MCF 10A (cell line): ENCODE data around the gene SCN4A. TPM values are rescaled to one million over a fixed set of nuclear protein-coding genes. Genes with fewer than 3 reads are reported as not detected.

Experiments
- BruUV-seq: library from RNA; stranded (reverse); fragments of 400-500 nt; replicated peaks from 2 replicates; lab custom pipeline; 2021; lab: Mats Ljungman, UMichigan
- CTCF ChIA-PET: fragments of 300-600 bp; sonication (Branson Sonifier 250); formaldehyde crosslinking; extraction: SDS; loops from one replicate; lab custom pipeline; 2021; ENCODE audit warnings: antibody characterized with exemption, inconsistent platforms; lab: Yijun Ruan, JAX
- POLR2A ChIA-PET: fragments of 300-600, 350-650 bp; sonication (Branson Sonifier 250); formaldehyde crosslinking; extraction: SDS; loops from one replicate; lab custom pipeline; 2020; ENCODE audit warnings: antibody characterized with exemption, inconsistent platforms; lab: Yijun Ruan, JAX
- DNase-seq: peaks from one replicate; pipeline ENCODE4 v3.0.0-alpha.2; 2018; ENCODE audit not compliant: unreplicated experiment
- H3K27ac Mint-ChIP-seq: one replicate; pipeline ENCODE4 v1.8.0; 2022; ENCODE audit warnings: mild to moderate bottlenecking, low read depth, mixed read lengths; ENCODE audit not compliant: unreplicated experiment
- H3K27me3 Mint-ChIP-seq: one replicate; pipeline ENCODE4 v1.8.0; 2022; ENCODE audit warnings: mixed read lengths; ENCODE audit not compliant: insufficient read depth, unreplicated experiment
- H3K36me3 Mint-ChIP-seq: one replicate; pipeline ENCODE4 v1.8.0; 2022; ENCODE audit warnings: mild to moderate bottlenecking, moderate library complexity, mixed read lengths; ENCODE audit not compliant: insufficient read depth, unreplicated experiment
- H3K4me1 Mint-ChIP-seq: one replicate; pipeline ENCODE4 v1.8.0; 2022; ENCODE audit warnings: mixed read lengths; ENCODE audit not compliant: insufficient read depth, unreplicated experiment
- H3K4me3 Mint-ChIP-seq: one replicate; pipeline ENCODE4 v1.8.0; 2022; ENCODE audit warnings: mild to moderate bottlenecking, moderate library complexity, mixed read lengths; ENCODE audit not compliant: unreplicated experiment
- H3K9me3 Mint-ChIP-seq: one replicate; pipeline ENCODE4 v1.8.0; 2022; ENCODE audit warnings: mixed read lengths; ENCODE audit not compliant: unreplicated experiment
- intact Hi-C: fragments of 100-400 bp; cut with micrococcal nuclease; formaldehyde crosslinking; loops from 2 replicates; pipeline ENCODE4 v1.14.1; 2022
- total RNA-seq: library from RNA; stranded (reverse); gene quantifications from 2 replicates; pipeline ENCODE4 v1.2.3, GENCODE V29; 2022
- TF ChIP-seq, protein P1 (sequence below): fragments of 200-600 bp; IDR thresholded peaks from one replicate; pipeline ENCODE4 v1.8.0; 2022; ENCODE audit warnings: antibody characterized with exemption, mild to moderate bottlenecking; ENCODE audit not compliant: unreplicated experiment

The SCN4A gene
- total RNA-seq, 1 experiment from 2014 or later: not detected

- Mint-ChIP-seq H3K27ac (no peak overlapping the region), H3K4me3 (no peak overlapping the region), H3K9me3 (no peaks in the 10 kb centered on the region), H3K4me1 (peaks cover 16% of the 10 kb centered on the region), H3K36me3 (no peaks in the 10 kb centered on the region), H3K27me3 (peaks cover 10% of the 10 kb centered on the region)
- BruUV-seq: no TSS peak
- DNase-seq: no peak
- ChIA-PET POLR2A (no interaction called here), CTCF (interaction anchor here (0.6 kb wide), 1 partner anchor 21 kb away, joined by 3 read pairs; no protein-coding TSS in a partner anchor)
- TF ChIP-seq, protein P1, sequence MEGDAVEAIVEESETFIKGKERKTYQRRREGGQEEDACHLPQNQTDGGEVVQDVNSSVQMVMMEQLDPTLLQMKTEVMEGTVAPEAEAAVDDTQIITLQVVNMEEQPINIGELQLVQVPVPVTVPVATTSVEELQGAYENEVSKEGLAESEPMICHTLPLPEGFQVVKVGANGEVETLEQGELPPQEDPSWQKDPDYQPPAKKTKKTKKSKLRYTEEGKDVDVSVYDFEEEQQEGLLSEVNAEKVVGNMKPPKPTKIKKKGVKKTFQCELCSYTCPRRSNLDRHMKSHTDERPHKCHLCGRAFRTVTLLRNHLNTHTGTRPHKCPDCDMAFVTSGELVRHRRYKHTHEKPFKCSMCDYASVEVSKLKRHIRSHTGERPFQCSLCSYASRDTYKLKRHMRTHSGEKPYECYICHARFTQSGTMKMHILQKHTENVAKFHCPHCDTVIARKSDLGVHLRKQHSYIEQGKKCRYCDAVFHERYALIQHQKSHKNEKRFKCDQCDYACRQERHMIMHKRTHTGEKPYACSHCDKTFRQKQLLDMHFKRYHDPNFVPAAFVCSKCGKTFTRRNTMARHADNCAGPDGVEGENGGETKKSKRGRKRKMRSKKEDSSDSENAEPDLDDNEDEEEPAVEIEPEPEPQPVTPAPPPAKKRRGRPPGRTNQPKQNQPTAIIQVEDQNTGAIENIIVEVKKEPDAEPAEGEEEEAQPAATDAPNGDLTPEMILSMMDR: no peak
- intact Hi-C loops: no loop called here
Measured at GRCh38 chr17:64004218-64004770, 31.6 kb upstream of the SCN4A start.

- BruUV-seq: no TSS peak
- no peaks in the 10 kb centered on the region for H3K9me3 Mint-ChIP-seq
- CTCF ChIA-PET: interaction anchor here (1.0 kb wide), 1 partner anchor 84 kb away, joined by 3 read pairs; no protein-coding TSS in a partner anchor
Measured at GRCh38 chr17:64003526-64004121, 30.9 kb upstream of the SCN4A start.

DNA sequence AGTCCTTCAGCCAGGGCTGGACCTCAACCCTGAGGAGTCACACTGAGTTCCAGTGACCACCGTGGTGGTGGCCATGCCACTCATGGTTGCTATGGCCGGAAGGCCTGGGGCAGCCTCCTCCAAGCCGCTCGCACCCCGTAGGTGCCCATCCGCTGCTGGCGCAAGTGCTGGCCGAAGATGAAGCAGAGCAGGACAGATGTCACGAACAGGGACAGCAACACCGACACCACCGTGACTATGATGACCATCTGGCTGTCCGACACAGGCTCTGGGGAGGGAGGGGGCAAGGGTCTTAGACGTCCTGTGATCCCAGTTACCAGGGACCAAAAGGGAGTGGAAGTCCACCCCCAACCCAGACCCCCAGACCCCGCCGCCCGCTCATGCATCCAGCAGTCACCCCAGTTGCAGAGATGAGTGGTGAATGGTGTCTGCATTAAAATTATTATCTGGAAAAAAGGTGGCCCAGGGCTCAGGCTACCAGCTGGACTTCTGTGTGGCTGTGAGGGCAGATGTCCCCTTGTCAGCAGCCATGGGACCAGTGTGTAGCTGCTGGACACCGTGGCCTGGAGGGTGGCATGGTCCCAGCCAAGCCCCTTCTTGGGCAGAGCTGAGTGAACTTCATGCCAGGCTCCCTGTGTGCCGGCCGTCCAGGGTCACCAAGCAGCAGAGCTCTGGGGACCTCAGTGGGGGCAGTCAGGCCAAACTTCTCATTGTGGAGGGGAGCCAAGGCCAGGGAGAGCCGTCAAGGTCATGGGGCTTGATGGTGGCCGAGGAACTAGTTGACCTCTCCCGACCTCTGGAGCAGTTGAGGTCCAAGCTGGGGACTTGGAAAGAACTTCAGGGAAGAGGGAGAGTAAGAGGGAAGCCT lies 30.2 kb upstream of the SCN4A start:
- peaks cover 17% of the 10 kb centered on the region for H3K4me1 Mint-ChIP-seq
- no peak overlapping the region for H3K4me3 Mint-ChIP-seq
- H3K9me3 Mint-ChIP-seq: no peaks in the 10 kb centered on the region
- H3K27ac Mint-ChIP-seq: no peak overlapping the region
- BruUV-seq: no TSS peak
- no peaks in the 10 kb centered on the region for H3K36me3 Mint-ChIP-seq
- intact Hi-C loops: no loop called here
- TF ChIP-seq, protein P1: no peak
- H3K27me3 Mint-ChIP-seq: peaks cover 22% of the 10 kb centered on the region
- no peak for DNase-seq
- POLR2A ChIA-PET: no interaction called here
- CTCF ChIA-PET: interaction anchor here (0.6 to 1.0 kb wide), 2 partner anchors 83 to 181 kb away, joined by 3 read pairs; no protein-coding TSS in a partner anchor

More at GRCh38 chr17:64003526-64004121, 30.9 kb upstream of the SCN4A start:
- peaks cover 17% of the 10 kb centered on the region for H3K4me1 Mint-ChIP-seq
- H3K27me3 Mint-ChIP-seq: peaks cover 16% of the 10 kb centered on the region
- H3K36me3 Mint-ChIP-seq: no peaks in the 10 kb centered on the region
- H3K4me3 Mint-ChIP-seq: no peak overlapping the region
- intact Hi-C loops: no loop called here
- DNase-seq: no peak
- no peak overlapping the region for H3K27ac Mint-ChIP-seq
- POLR2A ChIA-PET: no interaction called here
- TF ChIP-seq, protein P1: no peak
